Measurements from ENCODE around the gene SYT7. TPM values are rescaled to one million over a fixed set of nuclear protein-coding genes. Genes with fewer than 3 reads are reported as not detected.

Gene SYT7
- total and polyA plus RNA-seq, 3 donors from 2014 or later = 5.9 to 9.0 (median 8.7) TPM

- no peak overlapping the region for H3K4me3 ChIP-seq
- WGBS, 2 donors = 70 to 80% methylated on average over 3 of the region's 3 CpGs
- H3K9me3 ChIP-seq = no peaks in the 10 kb centered on the region
- H3K4me1 ChIP-seq = peaks cover 16% of the 10 kb centered on the region
- H3K36me3 ChIP-seq (ENCODE audit: low read depth, missing control alignments) = no peaks in the 10 kb centered on the region
- intact Hi-C loops (cut with DNase I; ENCODE audit: low total_unique reads) = no loop called here
- no peaks in the 10 kb centered on the region for H3K27me3 ChIP-seq
- no peak for TF ChIP-seq POLR2A (IDR thresholded peaks at IDR 0.05)
- TF ChIP-seq, protein P1, sequence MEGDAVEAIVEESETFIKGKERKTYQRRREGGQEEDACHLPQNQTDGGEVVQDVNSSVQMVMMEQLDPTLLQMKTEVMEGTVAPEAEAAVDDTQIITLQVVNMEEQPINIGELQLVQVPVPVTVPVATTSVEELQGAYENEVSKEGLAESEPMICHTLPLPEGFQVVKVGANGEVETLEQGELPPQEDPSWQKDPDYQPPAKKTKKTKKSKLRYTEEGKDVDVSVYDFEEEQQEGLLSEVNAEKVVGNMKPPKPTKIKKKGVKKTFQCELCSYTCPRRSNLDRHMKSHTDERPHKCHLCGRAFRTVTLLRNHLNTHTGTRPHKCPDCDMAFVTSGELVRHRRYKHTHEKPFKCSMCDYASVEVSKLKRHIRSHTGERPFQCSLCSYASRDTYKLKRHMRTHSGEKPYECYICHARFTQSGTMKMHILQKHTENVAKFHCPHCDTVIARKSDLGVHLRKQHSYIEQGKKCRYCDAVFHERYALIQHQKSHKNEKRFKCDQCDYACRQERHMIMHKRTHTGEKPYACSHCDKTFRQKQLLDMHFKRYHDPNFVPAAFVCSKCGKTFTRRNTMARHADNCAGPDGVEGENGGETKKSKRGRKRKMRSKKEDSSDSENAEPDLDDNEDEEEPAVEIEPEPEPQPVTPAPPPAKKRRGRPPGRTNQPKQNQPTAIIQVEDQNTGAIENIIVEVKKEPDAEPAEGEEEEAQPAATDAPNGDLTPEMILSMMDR (IDR thresholded peaks at IDR 0.05) = no peak
- no peak for DNase-seq
- H3K27ac ChIP-seq = no peak overlapping the region
Measured at GRCh38 chr11:61531044-61531443, 49.8 kb downstream of the SYT7 start.

DNA sequence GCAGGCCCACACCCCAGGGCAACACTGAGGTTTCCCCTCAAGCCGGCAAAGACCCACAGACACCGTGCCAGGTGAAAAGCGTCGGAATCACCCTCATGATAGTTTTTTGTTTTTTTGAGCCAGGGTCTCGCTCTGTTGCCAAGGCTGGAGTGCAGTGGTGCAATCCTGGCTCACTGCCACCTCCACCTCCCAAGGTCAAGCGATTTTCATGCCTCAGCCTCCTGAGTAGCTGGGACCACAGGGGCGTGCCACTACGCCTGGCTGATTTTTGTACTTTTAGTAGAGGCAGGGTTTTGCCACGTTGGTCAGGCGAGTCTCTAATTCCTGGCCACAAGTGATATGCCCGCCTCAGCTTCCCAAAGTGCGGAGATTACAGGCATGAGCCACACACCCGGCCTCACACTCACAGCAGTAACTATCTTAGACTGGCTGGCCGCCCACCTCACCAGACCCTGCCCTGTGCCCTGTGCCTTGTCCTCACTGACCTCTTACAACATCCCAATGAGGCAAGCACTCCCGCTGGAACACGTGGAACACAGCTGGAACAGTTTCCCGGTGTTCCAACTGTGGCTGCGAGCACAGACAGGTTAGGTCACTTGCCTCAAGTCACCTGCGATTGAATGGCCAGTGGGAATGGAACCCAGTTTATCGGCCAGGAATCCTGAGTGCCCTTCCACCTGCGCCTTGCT, 51.2 kb downstream of the SYT7 start:
- Histone ChIP-seq H3K4me3 (no peak overlapping the region), H3K36me3 (ENCODE audit: low read depth, missing control alignments) (no peaks in the 10 kb centered on the region), H3K27me3 (no peaks in the 10 kb centered on the region), H3K4me1 (peaks cover 5% of the 10 kb centered on the region), H3K27ac (no peak overlapping the region), H3K9me3 (no peaks in the 10 kb centered on the region)
- intact Hi-C loops (cut with DNase I; ENCODE audit: low total_unique reads) = no loop called here
- DNase-seq = peak; percentile 54
- WGBS, 2 donors = 70 to 75% methylated on average over 13 to 21 of the region's 21 CpGs
- TF ChIP-seq POLR2A (IDR thresholded peaks at IDR 0.05) = no peak
- TF ChIP-seq, protein P1 (IDR thresholded peaks at IDR 0.05) = no peak

- intact Hi-C loops (cut with DNase I; ENCODE audit: low total_unique reads) = no loop called here
- H3K36me3 ChIP-seq (ENCODE audit: low read depth, missing control alignments) = no peaks in the 10 kb centered on the region
- WGBS, 2 donors = 73 to 80% methylated on average over 7 to 14 of the region's 14 CpGs
- no peak overlapping the region for H3K4me3 ChIP-seq
- TF ChIP-seq, protein P1 (IDR thresholded peaks at IDR 0.05) = no peak
- no peak for TF ChIP-seq POLR2A (IDR thresholded peaks at IDR 0.05)
- H3K27me3 ChIP-seq = no peaks in the 10 kb centered on the region
- H3K27ac ChIP-seq = no peak overlapping the region
- no peak for DNase-seq
- peaks cover 5% of the 10 kb centered on the region for H3K4me1 ChIP-seq
- H3K9me3 ChIP-seq = no peaks in the 10 kb centered on the region
Measured at GRCh38 chr11:61528114-61528513, 52.8 kb downstream of the SYT7 start.

- Histone ChIP-seq H3K4me1 (peaks cover 5% of the 10 kb centered on the region), H3K27me3 (no peaks in the 10 kb centered on the region), H3K4me3 (no peak overlapping the region), H3K36me3 (ENCODE audit: low read depth, missing control alignments) (no peaks in the 10 kb centered on the region), H3K27ac (no peak overlapping the region), H3K9me3 (no peaks in the 10 kb centered on the region)
- DNase-seq = peak; percentile 36
- no peak for TF ChIP-seq POLR2A (IDR thresholded peaks at IDR 0.05)
- TF ChIP-seq, protein P1 (IDR thresholded peaks at IDR 0.05) = no peak
- intact Hi-C loops (cut with DNase I; ENCODE audit: low total_unique reads) = no loop called here
- WGBS, 2 donors = 78 to 82% methylated on average over 17 to 20 of the region's 20 CpGs
Measured at GRCh38 chr11:61526956-61527731, 53.7 kb downstream of the SYT7 start.

Measured in testis (tissue), 3 donors.